Endothelial cell of umbilical vein (primary cell): ENCODE results near the gene SLC23A1. TPM values are rescaled to one million over a fixed set of nuclear protein-coding genes. Genes with fewer than 3 reads are reported as not detected.

ENCODE experiments used
- BruUV-seq: library from RNA; stranded (reverse); fragments of 400-500 nt; replicated peaks from 2 replicates; lab custom pipeline; 2021; lab: Mats Ljungman, UMichigan
- CTCF ChIA-PET: fragments of 300-600, 350-600 bp; sonication (Branson Sonifier 250); formaldehyde crosslinking; loops from one replicate; lab custom pipeline; 2021; ENCODE audit warnings: antibody characterized with exemption, inconsistent platforms; lab: Charles Lee
- POLR2A ChIA-PET: fragments of 300-600, 350-600 bp; sonication (Branson Sonifier 250); formaldehyde crosslinking; loops from one replicate; lab custom pipeline; 2021; ENCODE audit warnings: antibody characterized with exemption, inconsistent platforms; lab: Charles Lee
- DNase-seq: peaks from one replicate; pipeline ENCODE4 v3.0.0-alpha.2; 2011; ENCODE audit warnings: low read depth, low spot score
- FAIRE-seq: peaks from 2 replicates; lab custom pipeline; 2011; peaks lifted over from hg19 to GRCh38; lab: Jason Lieb, UNC
- H2AFZ ChIP-seq: 2 replicates; pipeline ENCODE4 v1.6.0; 2012; ENCODE audit warnings: low read depth, low read length, control low read depth, inconsistent platforms
- H3K27ac ChIP-seq: 2 replicates; pipeline ENCODE4 v1.5.1; 2011; ENCODE audit warnings: low read depth, mild to moderate bottlenecking, control low read depth, low read length, moderate library complexity; ENCODE audit not compliant: insufficient read depth
- H3K27me3 ChIP-seq, 2 experiments: 2 replicates each; pipeline versions ENCODE4 v1.6.0 to v1.6.1; 2011; ENCODE audit warnings: low read length in 2 of 2, mixed read lengths in 1 of 2; ENCODE audit not compliant: control insufficient read depth in 2 of 2, insufficient read depth in 2 of 2
- H3K36me3 ChIP-seq, 2 experiments: 2 replicates in 1 of 2; 3 replicates in 1 of 2; pipeline ENCODE4 v1.5.1; 2011; ENCODE audit warnings: low read length in 2 of 2, mild to moderate bottlenecking in 1 of 2, moderate library complexity in 1 of 2; ENCODE audit not compliant: control insufficient read depth in 2 of 2, insufficient read depth in 2 of 2; ENCODE audit errors: extremely low read depth in 1 of 2
- H3K4me1 ChIP-seq: 3 replicates; pipeline ENCODE4 v1.5.1; 2011; ENCODE audit warnings: mild to moderate bottlenecking, low read length; ENCODE audit not compliant: control insufficient read depth, insufficient read depth; ENCODE audit errors: extremely low read depth
- H3K4me2 ChIP-seq: 2 replicates; pipeline ENCODE4 v1.6.1; 2011; ENCODE audit warnings: low read length, control low read depth, mixed read lengths; ENCODE audit not compliant: insufficient read depth
- H3K4me3 ChIP-seq, 3 experiments: fragments of 200-600 bp in 1 of 3; sonication (generic), shearing (Covaris generic) in 1 of 3; replicated peaks in 1 of 3; 2 replicates each; pipeline ENCODE4 v1.5.1; 2011 to 2016; ENCODE audit warnings: control low read depth in 3 of 3, low read length in 3 of 3, mild to moderate bottlenecking in 2 of 3, inconsistent platforms in 1 of 3, low read depth in 1 of 3, moderate library complexity in 1 of 3; ENCODE audit not compliant: insufficient read depth in 1 of 3
- H3K79me2 ChIP-seq: 2 replicates; pipeline ENCODE4 v1.6.0; 2012; ENCODE audit warnings: low read length, inconsistent platforms; ENCODE audit not compliant: control insufficient read depth, insufficient read depth
- H3K9ac ChIP-seq: replicated peaks from 2 replicates; pipeline ENCODE3; 2011; ENCODE audit warnings: low read length, control low read depth; ENCODE audit not compliant: insufficient read depth; ENCODE audit errors: extremely low read depth
- H3K9me1 ChIP-seq: replicated peaks from 3 replicates; pipeline ENCODE4 v1.6.0; 2011; ENCODE audit warnings: mild to moderate bottlenecking, low read length; ENCODE audit not compliant: control insufficient read depth, insufficient read depth; ENCODE audit errors: extremely low read depth
- H3K9me3 ChIP-seq: replicated peaks from 2 replicates; pipeline ENCODE4 v1.5.1; 2012; ENCODE audit warnings: low read length, inconsistent platforms; ENCODE audit not compliant: control insufficient read depth, insufficient read depth
- H4K20me1 ChIP-seq: replicated peaks from 2 replicates; pipeline ENCODE3; 2011; ENCODE audit warnings: mild to moderate bottlenecking, low read length; ENCODE audit not compliant: control insufficient read depth, insufficient read depth; ENCODE audit errors: extremely low read depth
- CTCF ChIP-seq, 2 donors: IDR thresholded peaks; 1 replicate in 1 of 2; 2 replicates in 1 of 2; pipeline ENCODE4 v1.5.1; 2011; ENCODE audit warnings: low read length in 2 of 2, mild to moderate bottlenecking in 2 of 2, moderate library complexity in 2 of 2, control low read depth in 1 of 2, inconsistent platforms in 1 of 2, low read depth in 1 of 2; ENCODE audit not compliant: insufficient read depth in 1 of 2; ENCODE audit errors: extremely low read depth in 1 of 2
- EZH2 ChIP-seq: IDR thresholded peaks from 2 replicates; pipeline ENCODE4 v1.6.1; 2012; ENCODE audit warnings: borderline replicate concordance, low read depth, mild to moderate bottlenecking, moderate library complexity, low read length, inconsistent platforms; ENCODE audit not compliant: severe bottlenecking
- FOS ChIP-seq: IDR thresholded peaks from 2 replicates; pipeline ENCODE4 v1.6.1; 2011; ENCODE audit warnings: mild to moderate bottlenecking, low read length, moderate library complexity, borderline replicate concordance; ENCODE audit not compliant: insufficient read depth
- GATA2 ChIP-seq: IDR thresholded peaks from 2 replicates; pipeline ENCODE4 v1.7.0; 2011; ENCODE audit warnings: low read depth, mild to moderate bottlenecking, moderate library complexity, mixed read lengths, low read length; ENCODE audit not compliant: insufficient read length, insufficient read depth
- JUN ChIP-seq: IDR thresholded peaks from 2 replicates; pipeline ENCODE4 v1.6.1; 2011; ENCODE audit warnings: borderline replicate concordance, low read depth; ENCODE audit not compliant: insufficient read length, insufficient read depth
- MAX ChIP-seq: IDR thresholded peaks from 2 replicates; pipeline ENCODE4 v1.6.1; 2011; ENCODE audit not compliant: insufficient read depth, insufficient read length
- MYC ChIP-seq: IDR thresholded peaks from one replicate; pipeline ENCODE4 v1.6.1; 2011; ENCODE audit warnings: mild to moderate bottlenecking, low read depth, low read length
- POLR2A ChIP-seq: IDR thresholded peaks from 2 replicates; pipeline ENCODE4 v1.6.1; 2012; ENCODE audit warnings: low read depth, mild to moderate bottlenecking, control low read depth, low read length
- POLR2AphosphoS5 ChIP-seq: IDR thresholded peaks from 2 replicates; pipeline ENCODE4 v1.6.1; 2012; ENCODE audit warnings: low read depth, mild to moderate bottlenecking, control low read depth, low read length, moderate library complexity; ENCODE audit not compliant: insufficient read depth
- dilution Hi-C: fragments of 300-500 bp; cut with MboI; formaldehyde crosslinking; loops from one replicate; pipeline ENCODE4 v1.15.0; 2019; ENCODE audit warnings: low sequenced_read_pairs; ENCODE audit not compliant: extremely low pct_ligation_motif_present
- intact Hi-C: fragments of 100-400 bp; cut with micrococcal nuclease; formaldehyde crosslinking; loops from one replicate; pipeline ENCODE4 v1.10.0; 2022
- polyA plus RNA-seq, 4 experiments: library from polyadenylated mRNA; depleted of rRNA in 3 of 4; stranded (reverse) in 3 of 4; unstranded in 1 of 4; fragments of >200 nt; gene quantifications; 2 replicates each; pipeline versions ENCODE4 v1.2.1 to v1.2.3, GENCODE V29; 2011 to 2012; ENCODE audit warnings: missing spikeins in 1 of 4
- total RNA-seq: library from RNA; stranded (reverse); gene quantifications from 2 replicates; pipeline ENCODE4 v1.2.3, GENCODE V29; 2021

SLC23A1 gene
- total and polyA plus RNA-seq, 2 donors (not counting 3 experiments of a cell fraction or from before 2014, with no cell fraction given), result not detected

- H3K4me2 ChIP-seq, result no peak overlapping the region
- H4K20me1 ChIP-seq, result no peaks in the 10 kb centered on the region
- no peaks in the 10 kb centered on the region for H3K9me3 ChIP-seq
- CTCF ChIA-PET, result interaction anchor here (1.3 to 1.4 kb wide), 3 partner anchors 9 to 28 kb away, joined by 3 to 7 read pairs (median 4); no protein-coding TSS in a partner anchor
- no peak for DNase-seq
- H3K9me1 ChIP-seq, result no peaks in the 10 kb centered on the region
- no peaks in the 10 kb centered on the region for H3K79me2 ChIP-seq
- H3K36me3 ChIP-seq, result no peaks in the 10 kb centered on the region
- POLR2A ChIA-PET, result no interaction called here
- H2AFZ ChIP-seq, result no peak overlapping the region
- no peak for FAIRE-seq
- TF ChIP-seq EZH2, result no peak
- no peak for TF ChIP-seq CTCF (IDR thresholded peaks at IDR 0.05; ENCODE audit: extremely low read depth in 1 of 2, insufficient read depth in 1 of 2, low read depth in 1 of 2, low read length in 2 of 2)
- no peak for TF ChIP-seq POLR2AphosphoS5
- no peak for TF ChIP-seq FOS
- TF ChIP-seq POLR2A, result no peak
- TF ChIP-seq GATA2, result no peak
- TF ChIP-seq MYC, result no peak
- TF ChIP-seq JUN, result no peak
- no peak for TF ChIP-seq MAX
- intact Hi-C loops (loop anchor here (5.0 kb wide), 1 partner anchor 99 kb away; the partner anchor contains the start of gene MATR3), dilution Hi-C loops (no loop called here)
- peaks cover 12% of the 10 kb centered on the region for H3K4me1 ChIP-seq
- no peak overlapping the region for H3K4me3 ChIP-seq
- H3K27ac ChIP-seq, result no peak overlapping the region
- H3K27me3 ChIP-seq, result peaks cover 7 to 14% of the 10 kb centered on the region in 2 experiments
- H3K9ac ChIP-seq, result no peak overlapping the region
- BruUV-seq, result no TSS peak
Observed at GRCh38 chr5:139390639-139391569, 7.8 kb upstream of the SLC23A1 start.
